Measurements from ENCODE around the gene SLC6A17. TPM values are rescaled to one million over a fixed set of nuclear protein-coding genes. Genes with fewer than 3 reads are reported as not detected.

Gene SLC6A17
- total and polyA plus RNA-seq, 2 donors (not counting 3 experiments of a cell fraction or from before 2014, with no cell fraction given), result 0.03 TPM; not detected in 1

DNA sequence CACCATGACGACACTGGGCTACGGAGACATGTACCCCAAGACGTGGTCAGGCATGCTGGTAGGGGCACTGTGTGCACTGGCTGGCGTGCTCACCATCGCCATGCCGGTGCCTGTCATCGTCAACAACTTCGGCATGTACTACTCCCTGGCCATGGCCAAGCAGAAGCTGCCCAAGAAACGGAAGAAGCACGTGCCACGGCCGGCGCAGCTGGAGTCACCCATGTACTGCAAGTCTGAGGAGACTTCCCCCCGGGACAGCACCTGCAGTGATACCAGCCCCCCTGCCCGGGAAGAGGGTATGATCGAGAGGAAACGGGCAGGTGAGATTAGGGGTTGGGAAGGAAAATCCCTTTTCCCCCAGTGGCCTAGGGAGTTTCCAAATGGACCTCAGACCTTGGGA, 73.3 kb downstream of the SLC6A17 start:
- Histone ChIP-seq H3K4me2 (ENCODE audit: insufficient read depth, low read length) (no peak overlapping the region), H3K9ac (replicated peaks; ENCODE audit: extremely low read depth, insufficient read depth, low read length) (no peak overlapping the region), H3K4me3 (replicated peaks in 1 of 3; ENCODE audit: insufficient read depth in 1 of 3, low read depth in 1 of 3, low read length in 3 of 3) (no peak overlapping the region), H3K27ac (ENCODE audit: insufficient read depth, low read depth, low read length) (no peak overlapping the region), H3K4me1 (ENCODE audit: control insufficient read depth, extremely low read depth, insufficient read depth, low read length) (no peaks in the 10 kb centered on the region), H3K79me2 (ENCODE audit: control insufficient read depth, insufficient read depth, low read length) (no peaks in the 10 kb centered on the region), H4K20me1 (replicated peaks; ENCODE audit: control insufficient read depth, extremely low read depth, insufficient read depth, low read length) (no peaks in the 10 kb centered on the region), H3K9me1 (replicated peaks; ENCODE audit: control insufficient read depth, extremely low read depth, insufficient read depth, low read length) (no peaks in the 10 kb centered on the region), H3K9me3 (replicated peaks; ENCODE audit: control insufficient read depth, insufficient read depth, low read length) (no peaks in the 10 kb centered on the region), H2AFZ (ENCODE audit: low read depth, low read length) (no peak overlapping the region), H3K27me3 (ENCODE audit: control insufficient read depth in 2 of 2, insufficient read depth in 2 of 2, low read length in 2 of 2) (no peaks in the 10 kb centered on the region), H3K36me3 (ENCODE audit: control insufficient read depth in 2 of 2, extremely low read depth in 1 of 2, insufficient read depth in 2 of 2, low read length in 2 of 2) (peaks cover 0 to 11% of the 10 kb centered on the region in 2 experiments)
- ChIA-PET CTCF (interaction anchor here (1.4 to 1.8 kb wide), 2 partner anchors 16 to 89 kb away, joined by 4 to 5 read pairs; no protein-coding TSS in a partner anchor), POLR2A (no interaction called here)
- FAIRE-seq (no peak), DNase-seq (ENCODE audit: low read depth, low spot score) (no peak)
- dilution Hi-C loops (cut with MboI; ENCODE audit: extremely low pct_ligation_motif_present, low sequenced_read_pairs), result no loop called here
- TF ChIP-seq MYC (IDR thresholded peaks at IDR 0.05; ENCODE audit: low read depth, low read length), result no peak
- TF ChIP-seq EZH2 (IDR thresholded peaks at IDR 0.05; ENCODE audit: borderline replicate concordance, low read depth, low read length, severe bottlenecking), result no peak
- TF ChIP-seq JUN (IDR thresholded peaks at IDR 0.05; ENCODE audit: borderline replicate concordance, insufficient read depth, insufficient read length, low read depth), result no peak
- TF ChIP-seq, protein P1, sequence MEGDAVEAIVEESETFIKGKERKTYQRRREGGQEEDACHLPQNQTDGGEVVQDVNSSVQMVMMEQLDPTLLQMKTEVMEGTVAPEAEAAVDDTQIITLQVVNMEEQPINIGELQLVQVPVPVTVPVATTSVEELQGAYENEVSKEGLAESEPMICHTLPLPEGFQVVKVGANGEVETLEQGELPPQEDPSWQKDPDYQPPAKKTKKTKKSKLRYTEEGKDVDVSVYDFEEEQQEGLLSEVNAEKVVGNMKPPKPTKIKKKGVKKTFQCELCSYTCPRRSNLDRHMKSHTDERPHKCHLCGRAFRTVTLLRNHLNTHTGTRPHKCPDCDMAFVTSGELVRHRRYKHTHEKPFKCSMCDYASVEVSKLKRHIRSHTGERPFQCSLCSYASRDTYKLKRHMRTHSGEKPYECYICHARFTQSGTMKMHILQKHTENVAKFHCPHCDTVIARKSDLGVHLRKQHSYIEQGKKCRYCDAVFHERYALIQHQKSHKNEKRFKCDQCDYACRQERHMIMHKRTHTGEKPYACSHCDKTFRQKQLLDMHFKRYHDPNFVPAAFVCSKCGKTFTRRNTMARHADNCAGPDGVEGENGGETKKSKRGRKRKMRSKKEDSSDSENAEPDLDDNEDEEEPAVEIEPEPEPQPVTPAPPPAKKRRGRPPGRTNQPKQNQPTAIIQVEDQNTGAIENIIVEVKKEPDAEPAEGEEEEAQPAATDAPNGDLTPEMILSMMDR (IDR thresholded peaks at IDR 0.05; ENCODE audit: extremely low read depth in 1 of 2, insufficient read depth in 1 of 2, low read depth in 1 of 2, low read length in 2 of 2), result no peak
- no peak for TF ChIP-seq GATA2 (IDR thresholded peaks at IDR 0.05; ENCODE audit: insufficient read depth, insufficient read length, low read depth, low read length)
- no peak for TF ChIP-seq FOS (IDR thresholded peaks at IDR 0.05; ENCODE audit: borderline replicate concordance, insufficient read depth, low read length)
- TF ChIP-seq, protein P2, sequence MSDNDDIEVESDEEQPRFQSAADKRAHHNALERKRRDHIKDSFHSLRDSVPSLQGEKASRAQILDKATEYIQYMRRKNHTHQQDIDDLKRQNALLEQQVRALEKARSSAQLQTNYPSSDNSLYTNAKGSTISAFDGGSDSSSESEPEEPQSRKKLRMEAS (IDR thresholded peaks at IDR 0.05; ENCODE audit: insufficient read depth, insufficient read length), result no peak
- TF ChIP-seq POLR2A (IDR thresholded peaks at IDR 0.05; ENCODE audit: low read depth, low read length), result no peak
- no peak for TF ChIP-seq POLR2AphosphoS5 (IDR thresholded peaks at IDR 0.05; ENCODE audit: insufficient read depth, low read depth, low read length)
- no TSS peak for BruUV-seq (replicated peaks)
- intact Hi-C loops (cut with micrococcal nuclease), result no loop called here
